DMS 273 treated with DMSO at 0.1 percent for 48 hours (cell line): Measurements from ENCODE around the gene AZGP1.
"Not testable (repeated sequence)": the region's sequence is repeated elsewhere in the genome, so short reads cannot be mapped to it uniquely, and the experiment has no call there.

Source experiments
- DNase-seq: peaks from one replicate; lab custom pipeline; 2025; lab: John Stamatoyannopoulos, UW

Gene AZGP1

DNA sequence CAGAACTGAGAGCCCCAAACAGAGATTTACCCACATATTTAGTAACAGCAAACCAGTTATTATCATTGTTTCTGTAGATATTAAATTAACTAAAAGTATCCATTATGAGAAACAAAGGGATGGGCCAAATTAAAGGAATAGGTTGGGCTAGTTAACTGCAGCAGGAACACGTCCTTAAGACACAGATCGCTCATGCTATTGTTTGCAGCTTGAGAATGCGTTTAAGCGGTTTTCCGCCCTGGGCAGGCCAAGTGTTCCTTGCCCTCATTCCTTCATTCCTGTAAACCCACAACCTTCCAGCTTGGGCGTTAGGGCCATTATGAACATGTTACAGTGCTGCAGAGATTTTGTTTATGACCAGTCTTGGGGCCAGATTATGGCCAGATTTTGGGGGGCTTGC lies 25.0 kb downstream of the AZGP1 start:
- DNase-seq = not testable (repeated sequence)

GRCh38 chr7:99949645-99950228 lies 26.1 kb downstream of the AZGP1 start:
- DNase-seq = no peak

GRCh38 chr7:99947608-99948007 lies 28.2 kb downstream of the AZGP1 start:
- no peak for DNase-seq

DNA sequence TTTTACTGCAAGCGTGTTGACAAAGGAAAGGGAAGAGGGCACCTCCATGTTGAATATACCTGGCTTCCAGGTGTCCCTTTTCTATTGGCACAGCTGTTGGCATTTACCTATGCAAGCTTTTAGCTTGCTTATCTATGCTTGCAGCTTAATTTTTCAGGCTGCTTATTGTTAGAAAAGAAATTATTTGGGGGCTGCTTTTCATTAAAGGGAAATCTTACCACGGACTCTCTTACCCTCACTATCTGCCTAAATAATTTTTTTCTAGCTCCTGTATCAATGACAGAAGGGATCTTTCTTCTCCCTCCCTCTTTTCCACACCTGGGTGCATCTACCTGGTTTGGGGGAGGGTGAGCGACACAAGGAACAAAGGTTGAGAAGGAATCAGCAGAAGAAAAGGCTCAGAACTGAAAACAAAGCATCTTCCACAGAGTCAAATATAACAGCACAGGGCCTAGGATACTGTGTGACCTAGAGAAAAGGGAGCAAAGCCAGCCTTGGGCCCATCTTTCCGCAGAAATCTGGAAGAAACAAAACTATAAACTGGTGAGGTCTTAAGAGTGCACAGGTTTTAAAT lies 31.2 kb downstream of the AZGP1 start:
- no peak for DNase-seq

- no peak for DNase-seq
Measured at GRCh38 chr7:99943641-99944496, 32.0 kb downstream of the AZGP1 start.

DNA sequence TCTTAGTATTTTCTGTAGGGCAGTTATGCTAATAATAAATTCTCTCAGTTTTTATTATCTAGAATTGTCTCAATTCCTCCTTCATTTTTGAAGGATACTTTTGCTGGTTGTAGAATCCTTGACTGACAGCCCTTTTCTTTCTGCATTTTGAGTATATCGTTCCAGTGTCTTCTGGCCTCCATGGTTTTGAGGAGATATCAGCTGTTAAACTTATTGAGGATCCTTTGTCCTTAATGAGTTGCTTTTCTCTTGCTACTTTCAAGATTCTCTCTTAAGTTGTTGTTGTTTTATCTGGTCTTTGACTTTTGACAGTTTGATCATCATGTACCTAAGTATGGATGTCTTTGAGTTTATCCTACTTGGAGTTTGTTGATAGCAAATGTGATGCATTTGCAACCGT lies 37.5 kb downstream of the AZGP1 start:
- no peak for DNase-seq

GRCh38 chr7:99935009-99935408 lies 40.8 kb downstream of the AZGP1 start:
- DNase-seq = not testable (repeated sequence)

GRCh38 chr7:99930376-99930775 lies 45.5 kb downstream of the AZGP1 start:
- no peak for DNase-seq

DNA sequence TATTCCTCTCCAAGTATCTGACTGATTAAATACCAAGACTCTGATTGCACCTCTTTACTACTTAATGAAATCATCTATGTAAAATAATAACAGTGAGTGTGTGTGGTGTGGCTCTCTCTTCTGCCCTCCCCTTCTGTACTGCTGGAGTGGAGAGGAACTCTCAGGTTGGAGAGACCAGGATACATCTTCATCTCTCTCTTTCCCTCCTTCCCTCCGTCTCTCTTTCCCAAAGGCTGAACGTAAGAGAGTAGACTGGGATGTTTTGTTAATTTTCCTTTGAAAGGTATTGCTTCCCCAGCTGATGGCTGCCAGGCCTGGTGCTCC lies 46.1 kb downstream of the AZGP1 start:
- no peak for DNase-seq

GRCh38 chr7:99928994-99929729 lies 46.7 kb downstream of the AZGP1 start, which contains the start of gene GJC3:
GJC3 (minus strand) TSS chr7:99929620; CDS start chr7:99929620, 0 bp downstream.
- peak; percentile 52 for DNase-seq

DNA sequence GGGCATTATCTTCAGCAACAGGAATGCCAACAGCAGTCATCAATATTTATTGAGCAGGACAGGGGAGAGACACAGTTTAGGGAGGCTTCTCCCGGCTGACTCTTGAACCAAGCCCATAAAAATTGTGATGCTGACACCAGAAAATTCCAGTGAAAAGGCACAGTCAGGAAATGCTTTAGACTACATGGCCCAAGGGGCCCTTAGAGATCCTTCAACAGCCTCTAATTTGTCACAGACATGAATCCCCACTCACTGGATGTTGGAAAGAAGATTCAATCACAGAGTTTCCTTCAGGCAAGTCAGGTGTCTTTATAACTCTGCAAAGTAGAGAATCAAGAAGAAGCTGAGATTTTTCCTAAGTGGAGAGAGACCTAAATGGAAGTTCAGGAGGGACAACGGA lies 47.6 kb downstream of the AZGP1 start:
- DNase-seq = no peak

DNA sequence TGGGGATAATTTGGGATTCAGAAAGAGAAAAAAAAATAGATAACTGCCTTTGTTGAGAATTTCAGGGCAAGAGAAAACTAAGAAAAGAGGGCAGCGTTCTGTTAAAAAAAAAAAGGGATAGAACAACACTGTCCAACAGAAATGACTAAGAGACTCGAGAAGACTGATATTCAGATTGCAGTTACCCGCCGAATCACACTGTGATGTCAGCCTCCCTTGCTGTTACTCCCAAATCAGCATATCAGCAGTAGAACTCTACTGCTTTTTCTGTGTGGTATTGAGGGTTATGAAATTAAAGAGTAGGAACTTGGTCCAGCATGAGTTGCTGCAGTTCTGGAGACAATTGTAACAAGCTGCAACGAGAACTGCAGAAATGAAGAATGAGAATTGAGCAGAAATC lies 48.3 kb downstream of the AZGP1 start:
- no peak for DNase-seq

- DNase-seq = no peak
Measured at GRCh38 chr7:99926321-99926720, 49.5 kb downstream of the AZGP1 start.

GRCh38 chr7:99923200-99923599 lies 52.6 kb downstream of the AZGP1 start:
- no peak for DNase-seq

GRCh38 chr7:99920149-99920548 lies 55.7 kb downstream of the AZGP1 start:
- DNase-seq = no peak

DNA sequence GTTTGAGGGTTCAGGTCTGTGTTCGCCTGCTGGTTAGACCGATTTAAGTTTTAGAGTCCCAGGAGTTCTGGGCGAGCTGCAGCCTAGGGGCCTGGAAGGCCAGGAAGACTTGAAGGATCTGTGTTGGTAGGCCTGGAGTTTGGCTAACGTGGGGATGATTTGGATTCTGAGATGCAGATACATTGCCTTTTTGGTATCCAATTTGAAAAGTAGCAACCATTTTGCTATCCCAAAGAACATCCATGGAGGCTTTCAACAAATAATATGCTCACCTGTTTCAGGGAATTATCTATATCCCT lies 56.1 kb downstream of the AZGP1 start:
- no peak for DNase-seq

DNA sequence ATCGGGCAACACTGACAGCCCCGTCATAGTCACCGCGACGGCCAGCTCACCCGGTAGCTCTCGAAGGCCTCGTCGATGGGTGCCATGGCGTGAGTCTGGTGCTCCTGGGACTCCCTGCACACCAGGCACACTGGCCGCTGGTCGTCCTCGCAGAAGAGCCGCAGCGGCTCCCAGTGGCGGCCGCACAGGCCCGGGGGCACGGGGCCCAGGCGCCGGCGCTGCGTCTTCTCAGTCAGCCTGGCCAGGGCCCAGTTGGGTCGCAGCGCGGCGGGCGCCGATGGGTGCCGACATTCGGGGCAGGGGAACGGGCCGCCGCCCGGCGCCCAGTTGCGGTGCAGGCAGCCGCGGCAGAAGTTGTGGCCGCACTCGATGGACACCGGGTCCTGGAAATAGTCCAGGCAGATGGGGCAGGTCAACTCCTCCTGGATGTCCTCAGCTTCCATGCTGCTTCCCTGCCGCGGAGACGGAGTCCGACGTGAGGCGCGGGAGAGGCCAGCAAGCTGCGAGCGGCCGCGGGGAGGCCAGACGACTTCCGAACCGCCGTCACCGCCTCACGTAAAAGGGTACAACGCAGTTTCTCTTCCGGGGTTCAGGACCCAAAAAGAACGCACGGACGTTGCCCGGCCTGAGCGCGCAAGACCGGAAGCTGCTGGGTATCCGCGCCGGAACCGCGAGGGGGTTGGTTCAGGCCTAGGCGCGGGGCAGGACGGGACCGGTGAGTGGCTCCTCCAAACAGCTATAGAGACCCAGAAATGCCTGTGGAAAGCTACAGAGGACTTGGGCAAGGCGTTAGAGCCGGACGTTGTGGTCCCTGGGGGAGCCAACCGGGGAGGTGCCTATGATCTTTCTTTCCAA lies 56.6 kb downstream of the AZGP1 start, which contains the start of gene TRIM4:
Gene TRIM4, minus strand, starts transcription at position 572 of the 855 bp plus-strand sequence. Its CDS starts 129 bp downstream, at position 443.
- peak; percentile 80 for DNase-seq
